GM12864 (cell line): ENCODE measurements around the gene ELOVL4.

Experiments used
- DNase-seq: peaks from one replicate; pipeline ENCODE4 v3.0.0-alpha.2; 2011; ENCODE audit warnings: low read depth
- H3K4me3 ChIP-seq: 2 replicates; pipeline ENCODE4 v1.5.1; 2011; ENCODE audit warnings: mild to moderate bottlenecking, low read depth, low read length, control low read depth
- TF ChIP-seq, protein P1 (sequence below): IDR thresholded peaks from 2 replicates; pipeline ENCODE4 v1.5.1; 2011; ENCODE audit warnings: low read depth, mild to moderate bottlenecking, moderate library complexity, low read length, control low read depth, inconsistent platforms; ENCODE audit errors: missing control alignments

The ELOVL4 gene

GRCh38 chr6:79922018-79922417 lies 25.3 kb downstream of the ELOVL4 start:
- no peak for DNase-seq
- TF ChIP-seq, protein P1, sequence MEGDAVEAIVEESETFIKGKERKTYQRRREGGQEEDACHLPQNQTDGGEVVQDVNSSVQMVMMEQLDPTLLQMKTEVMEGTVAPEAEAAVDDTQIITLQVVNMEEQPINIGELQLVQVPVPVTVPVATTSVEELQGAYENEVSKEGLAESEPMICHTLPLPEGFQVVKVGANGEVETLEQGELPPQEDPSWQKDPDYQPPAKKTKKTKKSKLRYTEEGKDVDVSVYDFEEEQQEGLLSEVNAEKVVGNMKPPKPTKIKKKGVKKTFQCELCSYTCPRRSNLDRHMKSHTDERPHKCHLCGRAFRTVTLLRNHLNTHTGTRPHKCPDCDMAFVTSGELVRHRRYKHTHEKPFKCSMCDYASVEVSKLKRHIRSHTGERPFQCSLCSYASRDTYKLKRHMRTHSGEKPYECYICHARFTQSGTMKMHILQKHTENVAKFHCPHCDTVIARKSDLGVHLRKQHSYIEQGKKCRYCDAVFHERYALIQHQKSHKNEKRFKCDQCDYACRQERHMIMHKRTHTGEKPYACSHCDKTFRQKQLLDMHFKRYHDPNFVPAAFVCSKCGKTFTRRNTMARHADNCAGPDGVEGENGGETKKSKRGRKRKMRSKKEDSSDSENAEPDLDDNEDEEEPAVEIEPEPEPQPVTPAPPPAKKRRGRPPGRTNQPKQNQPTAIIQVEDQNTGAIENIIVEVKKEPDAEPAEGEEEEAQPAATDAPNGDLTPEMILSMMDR: no peak
- H3K4me3 ChIP-seq: no peak overlapping the region

DNA sequence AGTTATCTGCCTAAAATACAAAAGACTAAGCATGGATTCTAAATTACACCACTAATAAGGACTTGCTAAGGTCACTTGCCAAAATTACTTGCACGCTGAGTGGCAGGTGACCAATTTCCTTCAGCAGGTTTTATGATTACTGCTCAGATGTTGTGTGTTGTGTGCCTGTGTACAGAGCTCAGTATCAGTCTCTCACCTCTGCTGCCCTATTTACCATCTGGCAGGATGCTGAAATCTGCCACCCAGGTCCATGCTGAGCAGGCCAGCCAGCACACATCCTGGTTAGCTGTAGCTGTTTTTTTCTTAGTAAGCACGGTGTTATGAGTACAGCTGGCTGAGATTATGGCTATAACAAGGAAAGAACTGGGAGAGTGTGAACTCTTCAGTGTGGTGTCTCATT lies 34.0 kb downstream of the ELOVL4 start:
- H3K4me3 ChIP-seq: no peak overlapping the region
- TF ChIP-seq, protein P1: no peak
- DNase-seq: no peak

DNA sequence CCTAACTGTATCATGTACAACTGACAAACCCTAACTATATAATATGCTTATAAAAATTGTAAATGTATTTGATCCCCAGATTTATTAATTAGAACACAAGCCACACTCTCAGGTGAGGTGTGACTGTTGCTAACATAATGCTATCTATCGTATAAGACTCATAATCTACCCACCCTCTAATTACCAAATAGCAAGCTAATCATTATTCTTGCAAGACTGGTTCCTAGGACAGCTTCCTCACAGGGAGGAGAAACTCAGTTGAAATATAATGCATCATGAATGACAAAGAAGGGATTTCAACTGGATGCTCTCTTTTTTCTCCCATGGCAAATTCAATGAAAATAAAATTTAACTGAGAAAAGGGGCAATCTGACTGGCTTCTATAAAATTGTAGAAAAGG lies 35.4 kb downstream of the ELOVL4 start:
- H3K4me3 ChIP-seq: no peak overlapping the region
- DNase-seq: no peak
- TF ChIP-seq, protein P1: no peak

DNA sequence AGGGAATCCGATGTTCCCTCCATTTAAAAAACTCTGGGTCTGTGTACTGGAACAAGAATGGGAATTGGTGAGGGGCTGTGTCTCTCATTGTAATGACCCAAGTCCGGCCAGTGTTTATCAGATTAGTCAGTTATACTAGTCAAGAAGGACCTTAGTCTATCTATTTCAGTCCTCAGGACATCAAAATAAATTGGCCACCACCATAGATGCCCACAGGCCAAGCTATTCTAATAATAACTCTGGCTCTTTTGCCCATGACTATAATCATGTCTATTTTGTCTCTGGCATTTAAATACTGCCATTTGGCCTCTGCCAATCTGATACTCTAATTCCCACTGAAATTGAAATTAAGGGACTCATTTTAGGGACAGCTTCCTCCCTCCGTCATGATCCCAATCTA lies 37.8 kb downstream of the ELOVL4 start:
- DNase-seq: no peak
- TF ChIP-seq, protein P1: no peak
- no peak overlapping the region for H3K4me3 ChIP-seq

GRCh38 chr6:79902046-79902445 lies 45.3 kb downstream of the ELOVL4 start:
- no peak overlapping the region for H3K4me3 ChIP-seq
- DNase-seq: no peak
- TF ChIP-seq, protein P1: no peak

DNA sequence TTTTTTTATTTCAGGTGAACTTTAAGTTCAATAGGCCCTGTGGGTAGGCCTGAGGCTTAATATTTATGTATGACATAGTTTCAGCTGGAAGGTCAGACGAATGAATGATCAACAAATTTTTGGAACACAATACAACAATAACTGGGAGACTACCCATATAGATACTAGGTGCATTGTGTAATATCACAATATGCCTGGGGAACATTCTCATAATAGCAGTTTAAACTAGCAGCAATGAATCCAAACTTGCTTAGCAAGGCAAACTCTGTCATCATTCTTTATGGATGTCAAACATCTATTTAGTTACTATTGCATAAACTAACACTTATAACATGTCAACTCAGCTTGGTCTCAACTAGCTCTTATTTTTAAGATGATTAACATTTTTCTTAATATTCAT lies 49.3 kb downstream of the ELOVL4 start:
- H3K4me3 ChIP-seq: no peak overlapping the region
- no peak for DNase-seq
- TF ChIP-seq, protein P1: no peak

DNA sequence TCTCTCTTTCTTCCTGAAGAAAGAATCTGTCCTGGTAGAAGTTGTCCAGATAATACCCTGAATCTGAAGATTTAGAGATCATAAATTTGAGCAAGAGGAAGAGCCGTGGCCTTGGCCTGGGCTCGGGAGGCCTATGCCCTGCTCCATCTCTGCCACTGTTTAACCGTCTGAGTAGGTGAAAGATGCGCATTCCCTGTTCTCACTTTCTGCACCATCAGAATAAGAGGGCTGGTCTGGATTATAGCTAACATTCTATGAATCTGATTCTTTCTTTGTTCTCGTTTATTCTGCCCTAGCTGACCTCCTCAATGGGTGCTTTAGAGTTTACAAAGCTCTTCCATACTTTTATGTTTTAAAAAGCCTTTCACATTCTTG lies 51.3 kb downstream of the ELOVL4 start:
- DNase-seq: no peak
- H3K4me3 ChIP-seq: no peak overlapping the region
- TF ChIP-seq, protein P1: no peak
